GM06990 (cell line): Measurements from ENCODE around the gene ROBO4.

Source experiments
- DNase-seq: peaks from one replicate; pipeline ENCODE4 v3.0.0-alpha.2; 2011; ENCODE audit not compliant: insufficient read length; ENCODE audit errors: extremely low read depth
- H3K27me3 ChIP-seq: replicated peaks from 2 replicates; pipeline ENCODE4 v1.6.0; 2011; ENCODE audit warnings: low read length; ENCODE audit not compliant: control insufficient read depth, insufficient read depth
- H3K36me3 ChIP-seq: 2 replicates; pipeline ENCODE4 v1.5.1; 2011; ENCODE audit warnings: low read length; ENCODE audit not compliant: control insufficient read depth, insufficient read depth
- H3K4me3 ChIP-seq: replicated peaks from 2 replicates; pipeline ENCODE4 v1.5.1; 2011; ENCODE audit warnings: low read depth, mild to moderate bottlenecking, control low read depth, low read length
- TF ChIP-seq, protein P1 (sequence below): IDR thresholded peaks from 2 replicates; pipeline ENCODE4 v1.5.1; 2011; ENCODE audit warnings: low read length, control low read depth, mild to moderate bottlenecking, inconsistent platforms; ENCODE audit not compliant: insufficient read depth, poor library complexity, severe bottlenecking

ROBO4 gene

DNA sequence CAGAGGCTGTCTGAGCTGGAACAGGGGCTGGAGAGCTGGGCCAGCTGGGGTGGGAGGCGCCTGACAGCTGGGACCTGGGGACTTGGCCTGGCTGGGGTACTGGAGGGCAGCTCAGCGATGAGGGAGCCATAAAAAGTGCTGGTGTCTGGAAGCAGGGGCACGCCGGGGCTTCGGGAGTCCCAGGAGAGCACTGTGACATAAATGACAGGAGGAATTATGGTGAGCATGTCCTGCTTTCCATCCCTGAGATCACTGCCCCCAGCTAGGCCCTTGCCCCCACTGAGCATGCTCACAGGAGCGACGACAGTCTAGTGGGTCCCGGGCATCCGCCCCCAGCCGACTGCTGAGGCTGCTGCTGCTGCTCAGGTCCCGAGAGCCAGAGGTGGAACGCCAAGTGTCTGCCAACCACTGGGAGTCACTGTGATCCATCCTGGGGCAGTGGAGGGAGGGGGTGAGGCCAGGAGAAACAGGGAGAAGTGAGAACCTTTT, 6.2 kb downstream of the ROBO4 start:
- Histone ChIP-seq H3K4me3 (no peak overlapping the region), H3K27me3 (no peaks in the 10 kb centered on the region; the same call in none of the 2 replicates), H3K36me3 (no peaks in the 10 kb centered on the region)
- TF ChIP-seq, protein P1, sequence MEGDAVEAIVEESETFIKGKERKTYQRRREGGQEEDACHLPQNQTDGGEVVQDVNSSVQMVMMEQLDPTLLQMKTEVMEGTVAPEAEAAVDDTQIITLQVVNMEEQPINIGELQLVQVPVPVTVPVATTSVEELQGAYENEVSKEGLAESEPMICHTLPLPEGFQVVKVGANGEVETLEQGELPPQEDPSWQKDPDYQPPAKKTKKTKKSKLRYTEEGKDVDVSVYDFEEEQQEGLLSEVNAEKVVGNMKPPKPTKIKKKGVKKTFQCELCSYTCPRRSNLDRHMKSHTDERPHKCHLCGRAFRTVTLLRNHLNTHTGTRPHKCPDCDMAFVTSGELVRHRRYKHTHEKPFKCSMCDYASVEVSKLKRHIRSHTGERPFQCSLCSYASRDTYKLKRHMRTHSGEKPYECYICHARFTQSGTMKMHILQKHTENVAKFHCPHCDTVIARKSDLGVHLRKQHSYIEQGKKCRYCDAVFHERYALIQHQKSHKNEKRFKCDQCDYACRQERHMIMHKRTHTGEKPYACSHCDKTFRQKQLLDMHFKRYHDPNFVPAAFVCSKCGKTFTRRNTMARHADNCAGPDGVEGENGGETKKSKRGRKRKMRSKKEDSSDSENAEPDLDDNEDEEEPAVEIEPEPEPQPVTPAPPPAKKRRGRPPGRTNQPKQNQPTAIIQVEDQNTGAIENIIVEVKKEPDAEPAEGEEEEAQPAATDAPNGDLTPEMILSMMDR, result no peak
- no peak for DNase-seq

DNA sequence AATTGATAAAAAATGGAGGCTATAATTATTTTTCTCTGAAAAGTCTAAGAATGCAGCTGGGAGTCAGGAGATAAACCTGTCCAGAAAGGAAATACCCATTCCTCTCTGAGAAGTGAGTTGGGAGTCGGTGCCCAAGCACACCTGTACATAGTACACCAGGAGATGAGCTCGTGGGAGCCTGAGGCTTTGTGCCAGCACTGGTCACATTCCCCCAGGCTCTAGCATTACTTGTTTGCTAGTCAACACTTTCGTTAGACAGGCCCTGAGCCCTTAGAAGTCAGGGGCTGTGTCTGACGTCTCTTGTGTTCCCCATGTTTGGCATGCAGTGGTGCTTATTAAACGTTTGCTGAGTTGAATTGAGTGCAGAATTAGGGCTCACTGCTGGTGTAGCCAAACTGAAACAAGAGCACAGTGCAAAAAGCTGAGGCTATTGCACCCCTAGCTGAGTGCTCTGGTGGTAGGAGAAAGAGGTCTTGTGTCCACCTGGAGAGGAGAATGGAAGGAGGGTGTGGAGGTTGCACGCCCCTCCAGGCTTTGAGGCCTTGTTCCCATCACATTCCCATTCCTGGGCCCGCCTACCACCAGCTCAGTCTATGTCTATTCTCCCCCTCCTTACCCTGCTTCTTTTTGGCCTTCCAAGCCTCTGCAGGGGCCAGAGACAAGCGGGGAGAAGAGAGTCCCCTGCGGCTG, 6.8 kb downstream of the ROBO4 start:
- TF ChIP-seq, protein P1, result no peak
- Histone ChIP-seq H3K27me3 (no peaks in the 10 kb centered on the region; the same call in none of the 2 replicates), H3K4me3 (no peak overlapping the region), H3K36me3 (no peaks in the 10 kb centered on the region)
- no peak for DNase-seq

DNA sequence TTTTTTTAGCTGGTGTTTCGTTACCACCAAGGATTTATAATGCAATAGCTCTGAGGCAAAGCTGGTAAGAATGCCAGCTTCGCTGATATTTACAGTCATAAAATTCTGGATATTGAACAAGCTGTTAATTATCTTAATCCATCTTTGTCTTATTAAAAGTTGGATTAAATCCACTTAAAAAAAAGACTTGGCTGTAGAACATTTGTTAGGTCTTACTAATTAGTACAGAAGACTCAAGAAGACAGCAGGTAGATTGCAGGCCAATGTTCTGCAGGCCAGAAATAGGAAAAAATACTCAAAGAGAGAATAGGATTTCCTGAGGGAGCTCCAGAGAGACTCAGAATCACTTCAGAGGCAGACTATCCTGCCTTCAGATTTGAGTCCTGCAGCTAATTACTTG, 7.5 kb downstream of the ROBO4 start:
- TF ChIP-seq, protein P1, result no peak

DNA sequence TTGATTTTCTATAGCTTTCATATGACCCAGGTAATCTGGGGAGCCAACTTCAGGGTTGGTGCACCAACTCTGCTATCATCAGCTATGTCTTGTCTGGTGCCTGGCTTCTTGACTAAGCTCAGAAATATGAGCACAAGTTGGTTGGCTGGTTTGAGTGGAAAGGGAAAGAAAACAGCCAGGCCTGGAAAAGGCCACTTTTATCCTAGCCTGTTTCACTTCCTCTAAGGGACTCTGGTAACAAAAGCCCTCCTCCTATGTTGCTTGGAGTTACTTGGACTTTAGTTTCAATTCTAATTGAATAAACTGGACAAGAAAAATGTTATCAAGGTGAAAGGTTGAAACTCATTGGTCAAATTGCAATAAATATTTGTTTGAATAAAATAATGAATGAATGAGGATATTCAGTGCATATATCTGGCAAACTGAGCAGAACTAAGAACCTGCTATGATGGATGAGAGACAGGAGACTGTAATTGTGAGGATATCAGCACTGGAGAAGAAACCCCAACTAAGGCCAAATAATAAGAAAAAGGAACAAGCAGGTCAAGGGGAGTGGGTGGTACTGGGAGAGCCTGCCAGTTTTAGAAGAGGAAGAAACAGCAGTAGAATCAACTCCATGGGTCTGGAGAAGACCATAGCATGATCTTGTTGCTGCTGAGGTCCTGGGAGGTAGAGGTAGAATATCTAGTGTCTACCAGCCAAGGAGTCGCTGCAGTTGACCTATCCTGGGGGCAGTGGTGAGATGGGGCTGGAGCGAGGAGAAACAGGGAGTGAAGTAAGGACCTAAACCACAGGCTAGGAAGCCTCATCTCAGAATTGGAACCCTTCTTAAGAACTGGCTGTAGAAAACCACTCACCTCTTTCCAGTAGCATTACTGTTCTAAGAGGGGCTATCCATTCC, 8.2 kb downstream of the ROBO4 start:
- Histone ChIP-seq H3K36me3 (no peaks in the 10 kb centered on the region), H3K4me3 (no peak overlapping the region), H3K27me3 (no peaks in the 10 kb centered on the region; the same call in none of the 2 replicates)
- TF ChIP-seq, protein P1, result no peak
- DNase-seq, result no peak

More for the DNA sequence above, 7.5 kb downstream of the ROBO4 start:
- no peak for DNase-seq
- Histone ChIP-seq H3K27me3 (no peaks in the 10 kb centered on the region; the same call in none of the 2 replicates), H3K4me3 (no peak overlapping the region), H3K36me3 (no peaks in the 10 kb centered on the region)

DNA sequence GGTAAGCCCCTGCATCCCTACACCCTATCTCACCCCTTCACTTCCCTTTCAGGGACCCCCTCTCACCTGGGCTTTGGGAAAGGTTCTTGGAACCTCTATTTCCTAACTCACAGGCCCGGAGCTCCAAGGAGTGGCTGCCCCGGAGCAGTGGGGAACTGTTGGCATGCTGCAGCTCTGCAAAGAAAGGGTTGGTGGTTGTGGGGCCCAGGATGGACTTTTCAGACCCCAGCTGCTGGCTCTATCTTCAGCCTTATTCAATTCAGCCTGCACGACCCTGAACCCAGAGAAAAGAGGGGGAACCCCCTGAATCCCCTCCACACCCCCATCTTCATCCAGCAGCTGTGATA, 10.0 kb downstream of the ROBO4 start:
- no peak for DNase-seq
- Histone ChIP-seq H3K4me3 (no peak overlapping the region), H3K27me3 (no peaks in the 10 kb centered on the region; the same call in none of the 2 replicates), H3K36me3 (no peaks in the 10 kb centered on the region)
- TF ChIP-seq, protein P1, result no peak
